Measurements from ENCODE around the gene GALNT13. TPM values are rescaled to one million over a fixed set of nuclear protein-coding genes. Genes with fewer than 3 reads are reported as not detected.

Gene GALNT13
- total and polyA plus RNA-seq, 2 donors (not counting 1 experiment from before 2014, with no cell fraction given): 0.17 TPM; not detected in 1

DNA sequence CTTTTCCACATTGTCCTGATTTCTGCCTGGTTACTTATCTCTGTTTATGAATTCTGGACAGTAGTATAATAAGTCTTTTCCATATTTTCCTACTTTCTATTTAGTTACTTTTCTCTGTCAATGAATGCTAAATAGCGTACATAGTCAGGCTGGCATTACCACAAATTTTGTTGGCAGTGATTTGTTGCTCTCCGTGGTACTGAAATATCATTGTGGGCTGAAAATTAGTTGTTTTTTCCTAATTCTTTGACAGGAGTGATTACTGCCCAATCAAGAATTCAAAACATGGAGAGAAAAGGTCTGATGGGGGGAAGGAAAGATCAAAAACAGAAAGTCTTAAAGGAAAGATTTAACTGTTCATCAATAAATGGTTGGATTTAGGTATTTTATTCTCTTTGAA lies 7.7 kb upstream of the GALNT13 start:
- no peak for DNase-seq (ENCODE audit: low read depth in 2 of 2)
- Histone ChIP-seq H2AFZ (ENCODE audit: low read length) (no peak overlapping the region), H3K9ac (ENCODE audit: insufficient read depth, low read length) (no peak overlapping the region), H3K4me1 (ENCODE audit: control insufficient read depth, extremely low read depth, insufficient read depth, low read length) (no peaks in the 10 kb centered on the region), H3K4me2 (ENCODE audit: extremely low read depth, insufficient read depth, low read length) (no peak overlapping the region), H4K20me1 (ENCODE audit: control insufficient read depth, extremely low read depth, insufficient read depth, low read length) (no peaks in the 10 kb centered on the region), H3K27me3 (ENCODE audit: control insufficient read depth, insufficient read depth, low read length) (no peaks in the 10 kb centered on the region), H3K79me2 (ENCODE audit: control insufficient read depth, insufficient read depth, low read length) (no peaks in the 10 kb centered on the region), H3K4me3 (replicated peaks in 1 of 4; ENCODE audit: control extremely low read depth in 1 of 4, insufficient read depth in 1 of 4, low read depth in 3 of 4, low read length in 4 of 4) (no peak overlapping the region), H3K27ac (ENCODE audit: insufficient read depth, low read length) (no peak overlapping the region), H3K9me3 (ENCODE audit: control insufficient read depth, insufficient read depth, low read depth, low read length) (no peaks in the 10 kb centered on the region), H3K36me3 (ENCODE audit: control insufficient read depth, insufficient read depth, low read length) (no peaks in the 10 kb centered on the region)
- TF ChIP-seq, protein P1, sequence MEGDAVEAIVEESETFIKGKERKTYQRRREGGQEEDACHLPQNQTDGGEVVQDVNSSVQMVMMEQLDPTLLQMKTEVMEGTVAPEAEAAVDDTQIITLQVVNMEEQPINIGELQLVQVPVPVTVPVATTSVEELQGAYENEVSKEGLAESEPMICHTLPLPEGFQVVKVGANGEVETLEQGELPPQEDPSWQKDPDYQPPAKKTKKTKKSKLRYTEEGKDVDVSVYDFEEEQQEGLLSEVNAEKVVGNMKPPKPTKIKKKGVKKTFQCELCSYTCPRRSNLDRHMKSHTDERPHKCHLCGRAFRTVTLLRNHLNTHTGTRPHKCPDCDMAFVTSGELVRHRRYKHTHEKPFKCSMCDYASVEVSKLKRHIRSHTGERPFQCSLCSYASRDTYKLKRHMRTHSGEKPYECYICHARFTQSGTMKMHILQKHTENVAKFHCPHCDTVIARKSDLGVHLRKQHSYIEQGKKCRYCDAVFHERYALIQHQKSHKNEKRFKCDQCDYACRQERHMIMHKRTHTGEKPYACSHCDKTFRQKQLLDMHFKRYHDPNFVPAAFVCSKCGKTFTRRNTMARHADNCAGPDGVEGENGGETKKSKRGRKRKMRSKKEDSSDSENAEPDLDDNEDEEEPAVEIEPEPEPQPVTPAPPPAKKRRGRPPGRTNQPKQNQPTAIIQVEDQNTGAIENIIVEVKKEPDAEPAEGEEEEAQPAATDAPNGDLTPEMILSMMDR (conservative IDR thresholded peaks at IDR 0.05 in 1 of 2, IDR thresholded peaks at IDR 0.05 in 1 of 2; ENCODE audit: low read depth in 1 of 2, low read length in 2 of 2): no peak
- no peak for TF ChIP-seq EZH2 (IDR thresholded peaks at IDR 0.05; ENCODE audit: low read length, missing control alignments)

DNA sequence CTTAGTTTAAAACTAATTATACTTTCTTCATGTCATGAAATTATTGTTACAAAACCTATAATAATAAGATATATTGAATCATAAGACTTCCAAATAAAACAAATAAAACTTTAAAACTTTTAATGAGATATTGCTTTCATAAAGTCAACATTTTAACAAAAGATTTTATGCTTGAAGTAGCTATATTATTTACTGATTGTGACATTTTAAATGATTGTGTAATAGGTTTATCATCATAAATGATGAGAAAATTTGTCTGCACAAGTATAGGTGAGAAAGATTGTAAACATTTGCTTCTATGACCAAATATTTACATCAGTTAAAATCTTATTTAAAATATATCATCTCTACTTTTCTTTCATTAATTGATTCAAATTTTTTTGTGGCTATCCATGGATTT lies 5.1 kb upstream of the GALNT13 start:
- Histone ChIP-seq H3K79me2 (ENCODE audit: control insufficient read depth, insufficient read depth, low read length) (no peaks in the 10 kb centered on the region), H3K27me3 (ENCODE audit: control insufficient read depth, insufficient read depth, low read length) (no peaks in the 10 kb centered on the region), H3K27ac (ENCODE audit: insufficient read depth, low read length) (no peak overlapping the region), H3K4me1 (ENCODE audit: control insufficient read depth, extremely low read depth, insufficient read depth, low read length) (no peaks in the 10 kb centered on the region), H3K4me2 (ENCODE audit: extremely low read depth, insufficient read depth, low read length) (no peak overlapping the region), H3K9me3 (ENCODE audit: control insufficient read depth, insufficient read depth, low read depth, low read length) (no peaks in the 10 kb centered on the region), H3K4me3 (replicated peaks in 1 of 4; ENCODE audit: control extremely low read depth in 1 of 4, insufficient read depth in 1 of 4, low read depth in 3 of 4, low read length in 4 of 4) (no peak overlapping the region), H4K20me1 (ENCODE audit: control insufficient read depth, extremely low read depth, insufficient read depth, low read length) (no peaks in the 10 kb centered on the region), H3K36me3 (ENCODE audit: control insufficient read depth, insufficient read depth, low read length) (no peaks in the 10 kb centered on the region), H2AFZ (ENCODE audit: low read length) (no peak overlapping the region), H3K9ac (ENCODE audit: insufficient read depth, low read length) (no peak overlapping the region)
- TF ChIP-seq, protein P1 (conservative IDR thresholded peaks at IDR 0.05 in 1 of 2, IDR thresholded peaks at IDR 0.05 in 1 of 2; ENCODE audit: low read depth in 1 of 2, low read length in 2 of 2): no peak
- no peak for TF ChIP-seq EZH2 (IDR thresholded peaks at IDR 0.05; ENCODE audit: low read length, missing control alignments)
- no peak for DNase-seq (ENCODE audit: low read depth in 2 of 2)

DNA sequence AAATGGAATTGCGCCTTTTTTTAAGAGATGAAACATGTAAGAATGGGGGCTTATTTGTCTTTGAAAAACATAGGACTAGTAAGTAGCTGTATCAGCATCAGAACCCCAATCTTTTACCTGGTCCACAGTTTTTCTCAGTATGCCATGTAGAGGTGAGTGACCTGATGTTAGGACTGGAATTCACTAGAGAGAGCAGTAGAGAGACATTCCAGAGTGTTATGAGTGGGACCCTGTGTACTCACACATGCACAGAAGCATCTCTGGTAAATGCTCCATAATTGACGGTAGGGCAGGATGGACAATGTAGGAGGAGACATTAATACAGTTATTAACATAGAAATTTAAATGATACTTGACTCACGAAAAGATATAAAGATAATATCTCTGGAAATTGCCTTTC lies 1.4 kb upstream of the GALNT13 start:
- no peaks in the 10 kb centered on the region for H3K4me1 ChIP-seq (ENCODE audit: control insufficient read depth, extremely low read depth, insufficient read depth, low read length)
- DNase-seq (ENCODE audit: low read depth in 2 of 2): no peak
- no peak overlapping the region for H3K4me2 ChIP-seq (ENCODE audit: extremely low read depth, insufficient read depth, low read length)
- no peaks in the 10 kb centered on the region for H3K36me3 ChIP-seq (ENCODE audit: control insufficient read depth, insufficient read depth, low read length)
- no peak overlapping the region for H3K9ac ChIP-seq (ENCODE audit: insufficient read depth, low read length)
- no peaks in the 10 kb centered on the region for H3K79me2 ChIP-seq (ENCODE audit: control insufficient read depth, insufficient read depth, low read length)
- no peak for TF ChIP-seq EZH2 (IDR thresholded peaks at IDR 0.05; ENCODE audit: low read length, missing control alignments)
- TF ChIP-seq, protein P1 (conservative IDR thresholded peaks at IDR 0.05 in 1 of 2, IDR thresholded peaks at IDR 0.05 in 1 of 2; ENCODE audit: low read depth in 1 of 2, low read length in 2 of 2): no peak
- H3K9me3 ChIP-seq (ENCODE audit: control insufficient read depth, insufficient read depth, low read depth, low read length): no peaks in the 10 kb centered on the region
- no peak overlapping the region for H3K27ac ChIP-seq (ENCODE audit: insufficient read depth, low read length)
- H3K4me3 ChIP-seq (replicated peaks in 1 of 4; ENCODE audit: control extremely low read depth in 1 of 4, insufficient read depth in 1 of 4, low read depth in 3 of 4, low read length in 4 of 4): no peak overlapping the region
- H4K20me1 ChIP-seq (ENCODE audit: control insufficient read depth, extremely low read depth, insufficient read depth, low read length): no peaks in the 10 kb centered on the region
- no peak overlapping the region for H2AFZ ChIP-seq (ENCODE audit: low read length)
- H3K27me3 ChIP-seq (ENCODE audit: control insufficient read depth, insufficient read depth, low read length): no peaks in the 10 kb centered on the region

Measured in fibroblast of lung (primary cell).